H9 (cell line): ENCODE data around the gene ENOX1. TPM values are rescaled to one million over a fixed set of nuclear protein-coding genes. Genes with fewer than 3 reads are reported as not detected.

Experiments used
- DNase-seq: peaks from one replicate; pipeline ENCODE4 v3.0.0-alpha.2; 2017
- H2AFZ ChIP-seq: one replicate; pipeline ENCODE4 v1.6.1; 2013; ENCODE audit warnings: mild to moderate bottlenecking, low read length, control low read depth, moderate library complexity
- H2AK5ac ChIP-seq: 2 replicates; pipeline ENCODE4 v1.6.1; 2013; ENCODE audit warnings: low read length, control low read depth, mixed read lengths; ENCODE audit not compliant: insufficient read length
- H2BK120ac ChIP-seq: one replicate; pipeline ENCODE4 v1.6.1; 2013; ENCODE audit warnings: low read depth, mild to moderate bottlenecking, low read length, control low read depth, inconsistent platforms; ENCODE audit not compliant: poor library complexity, severe bottlenecking
- H2BK12ac ChIP-seq: 2 replicates; pipeline ENCODE4 v1.6.1; 2013; ENCODE audit warnings: low read length, control low read depth, mixed read lengths, low read depth; ENCODE audit not compliant: insufficient read length
- H2BK15ac ChIP-seq: 2 replicates; pipeline ENCODE4 v1.6.1; 2013; ENCODE audit warnings: low read depth, low read length, control low read depth
- H2BK20ac ChIP-seq: one replicate; pipeline ENCODE4 v1.6.1; 2013; ENCODE audit warnings: low read depth, mild to moderate bottlenecking, low read length, control low read depth, inconsistent platforms; ENCODE audit not compliant: poor library complexity, severe bottlenecking
- H2BK5ac ChIP-seq: 2 replicates; pipeline ENCODE4 v1.6.1; 2013; ENCODE audit warnings: low read length, control low read depth, mixed read lengths; ENCODE audit not compliant: insufficient read length
- H3K14ac ChIP-seq: 2 replicates; pipeline ENCODE4 v1.6.1; 2013; ENCODE audit warnings: low read length, control low read depth; ENCODE audit not compliant: insufficient read depth
- H3K18ac ChIP-seq: 2 replicates; pipeline ENCODE4 v1.6.1; 2013; ENCODE audit warnings: low read depth, mild to moderate bottlenecking, mixed read lengths, low read length, control low read depth; ENCODE audit not compliant: insufficient read length
- H3K23ac ChIP-seq: 2 replicates; pipeline ENCODE4 v1.6.1; 2013; ENCODE audit warnings: low read length, control low read depth, mixed read lengths, low read depth; ENCODE audit not compliant: insufficient read length
- H3K23me2 ChIP-seq: 2 replicates; pipeline ENCODE4 v1.6.1; 2013; ENCODE audit warnings: low read depth, mild to moderate bottlenecking, mixed read lengths, low read length, control low read depth; ENCODE audit not compliant: insufficient read length, poor library complexity, severe bottlenecking
- H3K27ac ChIP-seq: 2 replicates; pipeline ENCODE4 v1.5.1; 2013; ENCODE audit warnings: low read length, control low read depth, mixed read lengths, low read depth; ENCODE audit not compliant: insufficient read length
- H3K27me3 ChIP-seq: 2 replicates; pipeline ENCODE4 v1.6.1; 2013; ENCODE audit warnings: low read length, control low read depth, inconsistent platforms; ENCODE audit not compliant: insufficient read depth
- H3K4ac ChIP-seq: 2 replicates; pipeline ENCODE4 v1.6.1; 2013; ENCODE audit warnings: low read depth, mild to moderate bottlenecking, control low read depth, inconsistent platforms, low read length, moderate library complexity
- H3K4me1 ChIP-seq: 2 replicates; pipeline ENCODE4 v1.6.1; 2013; ENCODE audit warnings: low read length, control low read depth, inconsistent platforms; ENCODE audit not compliant: insufficient read depth
- H3K4me2 ChIP-seq: 2 replicates; pipeline ENCODE4 v1.6.1; 2013; ENCODE audit warnings: low read length, control low read depth, mixed read lengths; ENCODE audit not compliant: insufficient read length, insufficient read depth
- H3K56ac ChIP-seq: 2 replicates; pipeline ENCODE4 v1.6.1; 2013; ENCODE audit warnings: low read depth, mild to moderate bottlenecking, mixed read lengths, low read length, control low read depth; ENCODE audit not compliant: insufficient read length
- H3K79me1 ChIP-seq: 2 replicates; pipeline ENCODE4 v1.6.1; 2013; ENCODE audit warnings: low read depth, mild to moderate bottlenecking, moderate library complexity, low read length, control low read depth, inconsistent platforms; ENCODE audit not compliant: insufficient read depth, poor library complexity, severe bottlenecking
- H3K79me2 ChIP-seq: 2 replicates; pipeline ENCODE4 v1.6.1; 2013; ENCODE audit warnings: low read length, control low read depth, inconsistent platforms; ENCODE audit not compliant: insufficient read depth
- H3K9ac ChIP-seq: 2 replicates; pipeline ENCODE4 v1.6.1; 2013; ENCODE audit warnings: low read length, control low read depth, mixed read lengths; ENCODE audit not compliant: insufficient read length; ENCODE audit errors: extremely low read depth
- H3K9me3 ChIP-seq: one replicate; pipeline ENCODE4 v1.6.1; 2013; ENCODE audit warnings: low read depth, low read length, inconsistent platforms; ENCODE audit not compliant: control insufficient read depth
- H3T11ph ChIP-seq: one replicate; pipeline ENCODE4 v1.6.1; 2013; ENCODE audit warnings: mild to moderate bottlenecking, low read length, control low read depth, inconsistent platforms
- H4K20me1 ChIP-seq: one replicate; pipeline ENCODE4 v1.6.1; 2013; ENCODE audit not compliant: control insufficient read depth, insufficient read length, insufficient read depth
- H4K5ac ChIP-seq: 2 replicates; pipeline ENCODE4 v1.6.1; 2013; ENCODE audit warnings: low read depth, mild to moderate bottlenecking, mixed read lengths, low read length, control low read depth; ENCODE audit not compliant: insufficient read length
- H4K8ac ChIP-seq: replicated peaks from 2 replicates; pipeline ENCODE4 v1.6.1; 2013; ENCODE audit warnings: low read length, control low read depth, mixed read lengths, low read depth; ENCODE audit not compliant: insufficient read length
- H4K91ac ChIP-seq: 2 replicates; pipeline ENCODE4 v1.6.1; 2013; ENCODE audit warnings: low read depth, mild to moderate bottlenecking, moderate library complexity, mixed read lengths, low read length, control low read depth; ENCODE audit not compliant: insufficient read length
- H3K27ac Mint-ChIP-seq, 3 experiments: 2 replicates in 2 of 3; 3 replicates in 1 of 3; pipeline ENCODE4 v1.8.0; 2020 to 2021; ENCODE audit warnings: mixed read lengths in 3 of 3, mild to moderate bottlenecking in 1 of 3, moderate library complexity in 1 of 3
- H3K27me3 Mint-ChIP-seq: 2 replicates; pipeline ENCODE4 v1.8.0; 2021; ENCODE audit warnings: low read depth, mild to moderate bottlenecking, moderate library complexity, mixed read lengths
- H3K36me3 Mint-ChIP-seq, 3 experiments: 2 replicates in 2 of 3; 3 replicates in 1 of 3; pipeline ENCODE4 v1.8.0; 2020 to 2021; ENCODE audit warnings: low read depth in 3 of 3, mixed read lengths in 3 of 3; ENCODE audit not compliant: insufficient read depth in 1 of 3
- H3K4me1 Mint-ChIP-seq, 2 experiments: 2 replicates each; pipeline ENCODE4 v1.8.0; 2020; ENCODE audit warnings: mixed read lengths in 2 of 2
- H3K4me3 Mint-ChIP-seq, 2 experiments: 2 replicates in 1 of 2; 3 replicates in 1 of 2; pipeline ENCODE4 v1.8.0; 2020 to 2021; ENCODE audit warnings: mild to moderate bottlenecking in 2 of 2, mixed read lengths in 2 of 2, moderate library complexity in 1 of 2
- H3K9me3 Mint-ChIP-seq, 2 experiments: 2 replicates in 1 of 2; 3 replicates in 1 of 2; pipeline ENCODE4 v1.8.0; 2020; ENCODE audit warnings: mild to moderate bottlenecking in 2 of 2, mixed read lengths in 2 of 2, moderate library complexity in 1 of 2
- CTCF ChIP-seq: fragments of 200-600 bp; sonication (generic); conservative IDR thresholded peaks from 3 replicates; pipeline ENCODE4 v1.8.0; 2021; ENCODE audit warnings: antibody characterized with exemption, mild to moderate bottlenecking
- WGBS: extraction: QIAGEN DNeasy Blood & Tissue Kit; methylation state at CpG from one replicate; pipeline ENCODE4 v1.1.7; 2013; ENCODE audit warnings: missing lambda C conversion rate, low lambda C conversion rate, mixed read lengths; ENCODE audit not compliant: insufficient read length; ENCODE audit errors: extremely low coverage; 5-methylcytosine and 5-hydroxymethylcytosine counted together
- total RNA-seq: library from RNA; stranded (reverse); gene quantifications from 2 replicates; pipeline ENCODE4 v1.2.1, GENCODE V29; 2021

ENOX1 gene
- total RNA-seq, 1 experiment from 2014 or later: 0.24 TPM

DNA sequence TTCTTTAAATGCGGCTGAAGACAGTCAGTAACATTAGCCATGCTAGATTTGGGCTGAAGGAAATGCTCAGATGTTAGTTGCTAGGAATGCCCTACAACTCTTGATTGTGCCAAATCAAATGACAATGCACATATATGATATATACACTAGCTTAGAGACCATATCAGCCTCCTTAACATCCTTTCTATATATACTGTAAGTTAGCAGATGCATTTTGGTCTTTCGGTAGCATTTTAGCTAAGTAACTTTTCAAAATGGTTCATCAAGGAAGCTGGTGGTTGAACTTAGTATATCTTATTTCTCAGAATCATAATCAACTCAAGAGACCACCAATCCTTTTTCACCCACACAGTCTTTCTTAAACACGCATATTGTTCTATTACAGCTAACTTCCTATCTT is 14.1 kb upstream of the ENOX1 start:
- Histone ChIP-seq H2BK120ac (no peak overlapping the region), H3K9ac (no peak overlapping the region), H3K23me2 (no peaks in the 10 kb centered on the region), H2BK5ac (no peak overlapping the region), H3K79me1 (no peaks in the 10 kb centered on the region), H3T11ph (no peak overlapping the region), H2AFZ (no peak overlapping the region), H2AK5ac (no peak overlapping the region), H4K8ac (no peak overlapping the region), H2BK15ac (no peak overlapping the region), H3K14ac (no peak overlapping the region), H4K5ac (no peak overlapping the region), H3K9me3 (no peaks in the 10 kb centered on the region), H3K18ac (no peak overlapping the region), H3K79me2 (no peaks in the 10 kb centered on the region), H3K56ac (no peak overlapping the region), H4K91ac (no peak overlapping the region), H3K4me2 (no peak overlapping the region), H3K4ac (no peak overlapping the region), H2BK12ac (no peak overlapping the region), H3K27ac (no peak overlapping the region), H4K20me1 (no peaks in the 10 kb centered on the region), H3K27me3 (no peaks in the 10 kb centered on the region), H2BK20ac (no peak overlapping the region), H3K4me1 (peaks cover 6% of the 10 kb centered on the region; the same call in 1 of the 2 replicates), H3K23ac (no peak overlapping the region)
- no peak for DNase-seq
- no CpG with 5 or more reads among the region's 3 CpGs for WGBS
- Mint-ChIP-seq H3K4me3 (no peak overlapping the region), H3K27ac (no peak overlapping the region), H3K9me3 (no peaks in the 10 kb centered on the region; a peak in 1 of 5 replicates), H3K36me3 (no peaks in the 10 kb centered on the region), H3K27me3 (peaks cover 2% of the 10 kb centered on the region; the same call in 1 of the 2 replicates), H3K4me1 (peaks cover 13 to 16% of the 10 kb centered on the region in 2 experiments)
- no peak for TF ChIP-seq CTCF
